Thyroid gland (tissue), 4 donors: ENCODE results near the gene MMUT. TPM values are rescaled to one million over a fixed set of nuclear protein-coding genes. Genes with fewer than 3 reads are reported as not detected.
A peak's percentile ranks its signal among the peaks of the same experiment; 100 is the strongest.

Experiments
- DNase-seq, 2 donors: peaks; one replicate each; pipeline ENCODE4 v3.0.0-alpha.2; 2019
- H3K27ac ChIP-seq, 3 donors: fragments of 200-600 bp; sonication (generic); 1 replicate in 2 of 3; 2 replicates in 1 of 3; pipeline ENCODE4 v1.5.1; 2016 to 2019; ENCODE audit warnings: mild to moderate bottlenecking in 1 of 3, moderate library complexity in 1 of 3
- H3K27me3 ChIP-seq: fragments of 200-600 bp; sonication (generic); one replicate; pipeline ENCODE4 v1.5.1; 2019
- H3K36me3 ChIP-seq, 2 donors: fragments of 200-600 bp; sonication (generic); one replicate each; pipeline ENCODE4 v1.5.1; 2016 to 2019
- H3K4me1 ChIP-seq, 2 donors: fragments of 200-600 bp; sonication (generic); one replicate each; pipeline ENCODE4 v1.5.1; 2017 to 2019
- H3K4me3 ChIP-seq, 3 donors: fragments of 200-600 bp; sonication (generic); replicated peaks in 1 of 3; 1 replicate in 2 of 3; 2 replicates in 1 of 3; pipeline ENCODE4 v1.5.1; 2016; ENCODE audit warnings: mild to moderate bottlenecking in 1 of 3
- H3K9me3 ChIP-seq: fragments of 200-600 bp; sonication (generic); one replicate; pipeline ENCODE4 v1.5.1; 2017
- POLR2A ChIP-seq, 2 donors: fragments of 450-650 bp; IDR thresholded peaks; one replicate each; pipeline ENCODE4 v1.6.1; 2017; ENCODE audit warnings: antibody characterized with exemption in 2 of 2, mild to moderate bottlenecking in 2 of 2, moderate library complexity in 1 of 2
- WGBS, 2 donors: methylation state at CpG; one replicate each; pipeline ENCODE4 v1.1.5; 2017; 5-methylcytosine and 5-hydroxymethylcytosine counted together
- intact Hi-C: fragments of 100-400 bp; cut with DNase I; formaldehyde crosslinking; loops from one replicate; pipeline ENCODE4 v1.15.1; 2023
- total RNA-seq, 4 donors: library from RNA; depleted of rRNA; stranded (reverse); fragments of >200 nt; gene quantifications; one replicate each; pipeline ENCODE4 v1.2.3, GENCODE V29; 2016
- TF ChIP-seq, protein P1 (sequence below), 6 experiments: fragments of 200-600 bp in 3 of 6; fragments of 450-650 bp in 3 of 6; sonication (generic) in 3 of 6; IDR thresholded peaks; one replicate each; pipeline ENCODE4 v1.5.1; 2016 to 2019; ENCODE audit warnings: antibody characterized with exemption in 6 of 6, mild to moderate bottlenecking in 2 of 6, inconsistent platforms in 1 of 6, moderate library complexity in 1 of 6

The MMUT gene
- total RNA-seq, 4 donors from 2014 or later: 15.3 to 26.7 (median 20.9) TPM

DNA sequence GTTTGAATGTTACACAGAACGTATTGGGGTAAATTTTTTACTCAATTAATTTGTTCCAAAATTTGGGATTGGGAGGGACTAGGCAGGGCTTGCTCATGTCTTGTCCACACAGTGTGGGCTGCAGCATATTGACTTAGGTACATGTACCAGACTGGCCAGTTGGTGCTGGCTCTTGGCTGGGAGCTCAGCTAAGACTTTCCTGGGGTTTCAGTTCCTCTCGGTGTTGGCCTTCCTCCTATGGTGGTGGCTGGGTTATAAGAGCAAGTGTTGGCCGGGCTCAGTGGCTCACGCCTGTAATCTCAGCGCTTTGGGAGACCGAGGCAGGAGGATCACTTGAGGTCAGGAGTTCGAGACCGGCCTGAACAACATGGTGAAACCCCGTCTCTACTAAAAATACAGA is 5.0 kb upstream of the MMUT start:
- Histone ChIP-seq H3K9me3 (no peaks in the 10 kb centered on the region), H3K4me3 (no peak overlapping the region), H3K27ac (no peak overlapping the region), H3K4me1 (peaks cover 5 to 7% of the 10 kb centered on the region in 2 donors), H3K27me3 (no peaks in the 10 kb centered on the region), H3K36me3 (no peaks in the 10 kb centered on the region)
- DNase-seq: no peak
- WGBS, 2 donors: 97 to 98% methylated on average over 9 of the region's 9 CpGs
- TF ChIP-seq, protein P1, sequence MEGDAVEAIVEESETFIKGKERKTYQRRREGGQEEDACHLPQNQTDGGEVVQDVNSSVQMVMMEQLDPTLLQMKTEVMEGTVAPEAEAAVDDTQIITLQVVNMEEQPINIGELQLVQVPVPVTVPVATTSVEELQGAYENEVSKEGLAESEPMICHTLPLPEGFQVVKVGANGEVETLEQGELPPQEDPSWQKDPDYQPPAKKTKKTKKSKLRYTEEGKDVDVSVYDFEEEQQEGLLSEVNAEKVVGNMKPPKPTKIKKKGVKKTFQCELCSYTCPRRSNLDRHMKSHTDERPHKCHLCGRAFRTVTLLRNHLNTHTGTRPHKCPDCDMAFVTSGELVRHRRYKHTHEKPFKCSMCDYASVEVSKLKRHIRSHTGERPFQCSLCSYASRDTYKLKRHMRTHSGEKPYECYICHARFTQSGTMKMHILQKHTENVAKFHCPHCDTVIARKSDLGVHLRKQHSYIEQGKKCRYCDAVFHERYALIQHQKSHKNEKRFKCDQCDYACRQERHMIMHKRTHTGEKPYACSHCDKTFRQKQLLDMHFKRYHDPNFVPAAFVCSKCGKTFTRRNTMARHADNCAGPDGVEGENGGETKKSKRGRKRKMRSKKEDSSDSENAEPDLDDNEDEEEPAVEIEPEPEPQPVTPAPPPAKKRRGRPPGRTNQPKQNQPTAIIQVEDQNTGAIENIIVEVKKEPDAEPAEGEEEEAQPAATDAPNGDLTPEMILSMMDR (IDR thresholded peaks at IDR 0.05): no peak
- no peak for TF ChIP-seq POLR2A (IDR thresholded peaks at IDR 0.05)
- intact Hi-C loops: no loop called here

DNA sequence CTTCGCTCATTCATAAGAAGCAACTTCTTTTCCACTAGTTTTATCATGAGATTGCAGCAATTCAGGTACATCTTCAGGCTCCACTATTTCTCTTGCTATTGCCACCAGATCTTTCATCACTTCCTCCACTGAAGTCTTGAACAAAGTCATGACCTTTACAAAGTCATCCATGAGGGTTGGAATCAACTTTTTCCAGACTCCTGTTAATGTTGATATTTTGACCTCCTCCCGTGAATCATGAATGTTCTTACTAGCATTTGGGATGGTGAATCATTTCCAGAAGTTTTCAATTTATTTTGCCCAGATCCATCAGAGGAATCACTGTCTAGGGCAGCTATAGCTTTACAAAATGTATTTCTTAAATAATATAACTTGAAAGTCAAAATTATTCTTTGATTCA is 1.6 kb upstream of the MMUT start:
- intact Hi-C loops: no loop called here
- no peak overlapping the region for H3K27ac ChIP-seq
- H3K36me3 ChIP-seq: no peaks in the 10 kb centered on the region
- WGBS, 2 donors: 97 to 98% methylated on average over 2 of the region's 2 CpGs
- peaks cover 18% of the 10 kb centered on the region in 2 donors for H3K4me1 ChIP-seq
- no peaks in the 10 kb centered on the region for H3K27me3 ChIP-seq
- no peak for TF ChIP-seq POLR2A (IDR thresholded peaks at IDR 0.05)
- TF ChIP-seq, protein P1 (IDR thresholded peaks at IDR 0.05): no peak
- no peak for DNase-seq
- no peak overlapping the region for H3K4me3 ChIP-seq
- H3K9me3 ChIP-seq: no peaks in the 10 kb centered on the region

DNA sequence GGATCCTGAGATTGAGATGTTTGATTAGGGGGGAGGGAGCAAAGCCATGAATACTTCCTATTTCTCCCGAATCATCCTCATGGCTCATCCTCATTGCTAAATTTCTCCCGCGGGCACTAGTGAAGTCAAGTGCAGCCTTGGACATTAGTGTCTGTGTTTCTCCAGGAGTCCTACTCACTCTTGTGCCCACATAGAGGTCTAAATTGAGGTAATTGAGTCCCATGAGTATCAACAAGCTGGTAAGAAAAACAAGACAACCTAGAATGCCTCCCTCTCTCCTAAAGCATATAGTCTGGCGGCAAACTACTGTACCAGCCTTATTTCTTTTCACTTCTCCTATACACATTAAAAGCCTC is 537 bp upstream of the MMUT start:
- H3K27ac ChIP-seq: no peak overlapping the region
- intact Hi-C loops: no loop called here
- no peak for TF ChIP-seq POLR2A (IDR thresholded peaks at IDR 0.05)
- TF ChIP-seq, protein P1 (IDR thresholded peaks at IDR 0.05): no peak

DNA sequence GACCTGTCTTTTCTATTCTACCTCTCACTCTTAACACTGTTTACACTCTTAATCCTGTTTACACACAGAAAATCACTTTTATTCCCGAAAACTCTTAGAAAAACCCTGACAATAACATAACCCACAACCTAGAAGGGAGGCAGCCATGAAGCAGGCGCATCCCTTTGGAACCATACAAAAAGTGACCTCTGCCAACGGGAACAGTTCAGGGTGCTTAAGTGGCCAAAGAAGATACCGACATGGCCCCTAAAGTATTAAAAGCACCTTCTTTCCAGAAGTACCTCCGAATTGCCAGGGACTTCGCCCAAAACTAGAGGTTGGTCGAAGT is 490 bp downstream of the MMUT start:
- Histone ChIP-seq H3K4me3 (peak overlapping the region; percentile 57 to 82 (median 80)), H3K36me3 (no peaks in the 10 kb centered on the region), H3K27me3 (no peaks in the 10 kb centered on the region), H3K4me1 (peaks cover 18% of the 10 kb centered on the region in 2 donors), H3K27ac (peak overlapping the region; percentile 4 to 81 (median 59)), H3K9me3 (no peaks in the 10 kb centered on the region)
- intact Hi-C loops: no loop called here
- 0 to 1% methylated on average over 7 of the region's 7 CpGs for WGBS, 2 donors
- no peak for DNase-seq
- TF ChIP-seq, protein P1 (IDR thresholded peaks at IDR 0.05): no peak
- no peak for TF ChIP-seq POLR2A (IDR thresholded peaks at IDR 0.05)

More for the DNA sequence above, 537 bp upstream of the MMUT start:
- DNase-seq: no peak
- Histone ChIP-seq H3K9me3 (no peaks in the 10 kb centered on the region), H3K4me1 (peaks cover 18% of the 10 kb centered on the region in 2 donors), H3K36me3 (no peaks in the 10 kb centered on the region), H3K4me3 (peak overlapping the region; percentile 57 to 82 (median 67)), H3K27me3 (no peaks in the 10 kb centered on the region)
- 1% methylated on average over 4 of the region's 4 CpGs for WGBS, 2 donors

DNA sequence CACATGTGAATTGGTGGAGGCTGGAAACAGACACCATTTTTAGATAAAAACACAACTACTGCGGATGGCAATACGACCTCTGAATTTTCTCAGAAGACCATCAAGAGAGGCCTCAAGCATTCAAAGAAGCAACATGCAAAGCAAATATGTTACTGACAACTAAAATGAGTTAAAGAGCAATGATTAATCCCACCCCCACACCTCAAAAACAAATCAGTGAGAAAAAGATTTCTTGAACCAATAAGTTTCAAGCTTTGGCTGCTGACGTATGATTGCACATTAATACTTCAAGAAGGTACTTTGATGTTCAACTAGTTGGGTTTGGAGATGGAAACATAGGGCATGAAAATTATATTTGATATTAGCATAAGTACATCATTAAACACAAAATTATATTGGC is 982 bp downstream of the MMUT start:
- Histone ChIP-seq H3K9me3 (no peaks in the 10 kb centered on the region), H3K4me3 (peak overlapping the region in 2 of 3 donors; percentile 57 to 82), H3K36me3 (no peaks in the 10 kb centered on the region), H3K4me1 (peaks cover 18% of the 10 kb centered on the region in 2 donors), H3K27ac (no peak overlapping the region), H3K27me3 (no peaks in the 10 kb centered on the region)
- intact Hi-C loops: no loop called here
- no peak for DNase-seq
- no peak for TF ChIP-seq POLR2A (IDR thresholded peaks at IDR 0.05)
- TF ChIP-seq, protein P1 (IDR thresholded peaks at IDR 0.05): no peak
- 31 to 42% methylated on average over 3 of the region's 3 CpGs for WGBS, 2 donors
